GM23338 (cell line): ENCODE results near the gene CABCOCO1.

ENCODE experiments used
- CREB1 ChIP-seq: fragments of 250-450 bp; sonication (Bioruptor Pico); IDR thresholded peaks from 2 replicates; pipeline ENCODE4 v1.5.0; 2020; ENCODE audit warnings: low read depth, mild to moderate bottlenecking, moderate library complexity
- CTCF ChIP-seq, 2 experiments: fragments of 200-600 bp in 1 of 2; sonication (generic) in 1 of 2; conservative IDR thresholded peaks; 2 replicates each; pipeline versions ENCODE4 v1.5.1 to v1.6.1; 2016 to 2017; ENCODE audit warnings: antibody characterized with exemption in 2 of 2, low read depth in 2 of 2, mild to moderate bottlenecking in 2 of 2, moderate library complexity in 1 of 2
- EZH2 ChIP-seq: fragments of 200-600 bp; sonication (generic); IDR thresholded peaks from one replicate; pipeline ENCODE4 v1.8.0; 2017; ENCODE audit warnings: antibody characterized with exemption, mild to moderate bottlenecking, low read depth; ENCODE audit not compliant: unreplicated experiment
- EZH2phosphoT487 ChIP-seq: fragments of 200-600 bp; sonication (generic); IDR thresholded peaks from one replicate; pipeline ENCODE4 v1.8.1; 2018; ENCODE audit warnings: antibody characterized with exemption; ENCODE audit not compliant: unreplicated experiment
- JUNB ChIP-seq: IDR thresholded peaks from one replicate; pipeline ENCODE4 v1.6.1; 2016; ENCODE audit warnings: antibody characterized with exemption; ENCODE audit not compliant: unreplicated experiment
- POLR2AphosphoS5 ChIP-seq: IDR thresholded peaks from 2 replicates; pipeline ENCODE4 v1.6.1; 2016; ENCODE audit warnings: antibody characterized with exemption, low read depth
- REST ChIP-seq: IDR thresholded peaks from one replicate; pipeline ENCODE4 v1.6.1; 2018; ENCODE audit warnings: antibody characterized with exemption; ENCODE audit not compliant: unreplicated experiment
- ZNF331 ChIP-seq: fragments of 250-450 bp; sonication (Bioruptor Pico); IDR thresholded peaks from 2 replicates; pipeline ENCODE4 v1.5.0; 2020; ENCODE audit warnings: low read depth, mild to moderate bottlenecking, moderate library complexity

- TF ChIP-seq CTCF (conservative IDR thresholded peaks at IDR 0.05; ENCODE audit: low read depth in 2 of 2), result no peak
- no peak for TF ChIP-seq POLR2AphosphoS5
- TF ChIP-seq EZH2, result no peak
- no peak for TF ChIP-seq EZH2phosphoT487
- no peak for TF ChIP-seq REST
- TF ChIP-seq CREB1 (CRISPR knock-in tag), result no peak
- TF ChIP-seq ZNF331 (CRISPR knock-in tag), result no peak
- no peak for TF ChIP-seq JUNB
Measured at GRCh38 chr10:61779276-61779675, 116.5 kb downstream of the CABCOCO1 start.
